Measurements from ENCODE around the gene RSPH6A. TPM values are rescaled to one million over a fixed set of nuclear protein-coding genes. Genes with fewer than 3 reads are reported as not detected.
A peak's percentile ranks its signal among the peaks of the same experiment; 100 is the strongest.
"Not testable (repeated sequence)": the region's sequence is repeated elsewhere in the genome, so short reads cannot be mapped to it uniquely, and the experiment has no call there.

The RSPH6A gene
- total RNA-seq, 4 donors from 2014 or later, result 0.50 to 8.9 (median 3.9) TPM

GRCh38 chr19:45804959-45805230, 10.2 kb downstream of the RSPH6A start:
- DNase-seq, result peak; percentile 76 to 84
- TF ChIP-seq POLR2A (IDR thresholded peaks at IDR 0.05) (peak in 1 of 2 donors; percentile 5), CTCF (IDR thresholded peaks at IDR 0.05) (no peak)
- 22 to 42% methylated on average over 7 to 8 of the region's 8 CpGs for WGBS, 2 donors
- H3K27me3 ChIP-seq, result no peaks in the 10 kb centered on the region
- H3K36me3 ChIP-seq, result no peaks in the 10 kb centered on the region
- peak overlapping the region; percentile 82 to 95 (median 92) for H3K27ac ChIP-seq
- no peak overlapping the region for H3K4me3 ChIP-seq (replicated peaks in 1 of 3)
- peaks cover 43 to 44% of the 10 kb centered on the region in 2 donors for H3K4me1 ChIP-seq
- intact Hi-C loops (cut with DNase I), result no loop called here
- no peaks in the 10 kb centered on the region for H3K9me3 ChIP-seq

- H3K4me3 ChIP-seq (replicated peaks in 1 of 3), result peak overlapping the region in 1 of 3 donors; percentile 7
- intact Hi-C loops (cut with DNase I), result no loop called here
- H3K9me3 ChIP-seq, result no peaks in the 10 kb centered on the region
- 49 to 57% methylated on average over 37 to 56 of the region's 57 CpGs for WGBS, 2 donors
- DNase-seq, result peak; percentile 92 to 94
- peaks cover 42 to 44% of the 10 kb centered on the region in 2 donors for H3K4me1 ChIP-seq
- H3K27ac ChIP-seq, result peak overlapping the region; percentile 82 to 95 (median 92)
- TF ChIP-seq CTCF (IDR thresholded peaks at IDR 0.05) (no peak), POLR2A (IDR thresholded peaks at IDR 0.05) (no peak)
- no peaks in the 10 kb centered on the region for H3K36me3 ChIP-seq
- no peaks in the 10 kb centered on the region for H3K27me3 ChIP-seq
Observed at GRCh38 chr19:45804140-45804958, 10.8 kb downstream of the RSPH6A start.

GRCh38 chr19:45801603-45802175, 13.4 kb downstream of the RSPH6A start:
- Histone ChIP-seq H3K9me3 (no peaks in the 10 kb centered on the region), H3K27me3 (no peaks in the 10 kb centered on the region), H3K4me1 (peaks cover 54 to 55% of the 10 kb centered on the region in 2 donors), H3K27ac (peak overlapping the region in 2 of 3 donors; percentile 75 to 85), H3K4me3 (replicated peaks in 1 of 3) (no peak overlapping the region), H3K36me3 (no peaks in the 10 kb centered on the region)
- TF ChIP-seq POLR2A (IDR thresholded peaks at IDR 0.05) (no peak), CTCF (IDR thresholded peaks at IDR 0.05) (no peak)
- no peak for DNase-seq
- intact Hi-C loops (cut with DNase I), result no loop called here
- WGBS, 2 donors, result 81 to 89% methylated on average over 6 to 7 of the region's 7 CpGs

- Histone ChIP-seq H3K27ac (peak overlapping the region; percentile 75 to 85 (median 77)), H3K4me3 (replicated peaks in 1 of 3) (no peak overlapping the region), H3K4me1 (peaks cover 43 to 47% of the 10 kb centered on the region in 2 donors), H3K9me3 (no peaks in the 10 kb centered on the region), H3K36me3 (no peaks in the 10 kb centered on the region), H3K27me3 (no peaks in the 10 kb centered on the region)
- TF ChIP-seq CTCF (IDR thresholded peaks at IDR 0.05) (no peak), POLR2A (IDR thresholded peaks at IDR 0.05) (no peak)
- 36 to 45% methylated on average over 5 to 8 of the region's 8 CpGs for WGBS, 2 donors
- intact Hi-C loops (cut with DNase I), result no loop called here
- peak; percentile 69 to 79 for DNase-seq
Observed at GRCh38 chr19:45800070-45800553, 15.0 kb downstream of the RSPH6A start.

- WGBS, 2 donors, result 30 to 32% methylated on average over 2 to 5 of the region's 5 CpGs
Observed at GRCh38 chr19:45799541-45799940, 15.6 kb downstream of the RSPH6A start.

More at GRCh38 chr19:45799541-45799940, 15.6 kb downstream of the RSPH6A start:
- H3K4me3 ChIP-seq (replicated peaks in 1 of 3); H3K9me3 ChIP-seq; H3K27me3 ChIP-seq; H3K36me3 ChIP-seq; intact Hi-C loops (cut with DNase I): not testable (repeated sequence)
- Histone ChIP-seq H3K27ac (peak overlapping the region; percentile 75 to 85 (median 77)), H3K4me1 (peaks cover 43 to 45% of the 10 kb centered on the region in 2 donors)
- peak; percentile 80 to 81 for DNase-seq
